ENCODE data around the gene GUCY2C. TPM values are rescaled to one million over a fixed set of nuclear protein-coding genes. Genes with fewer than 3 reads are reported as not detected.

Gene GUCY2C
- total RNA-seq, 4 donors from 2014 or later, result not detected

DNA sequence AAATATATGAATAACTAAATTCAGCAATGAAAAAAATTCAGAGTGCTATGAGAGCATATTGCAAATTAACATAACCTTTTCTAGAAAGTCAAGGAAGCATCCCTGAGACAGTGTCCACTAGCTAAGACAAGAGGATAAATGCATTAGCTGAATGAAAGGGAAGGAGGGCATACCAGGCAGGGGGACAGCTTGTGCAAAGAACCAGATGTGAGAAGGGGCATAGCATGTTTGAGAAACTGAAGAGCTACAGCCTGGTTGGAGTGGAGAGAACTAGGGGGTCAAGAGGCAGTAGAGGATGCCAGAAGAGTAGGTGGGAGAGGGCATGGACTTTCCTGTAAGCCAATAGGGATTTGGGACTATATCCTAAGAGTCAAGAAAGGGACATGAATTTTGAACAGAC, 2.2 kb upstream of the GUCY2C start:
- no peak for ATAC-seq (ENCODE audit: low FRiP score)
- no peak for DNase-seq (ENCODE audit: low spot score)
- TF ChIP-seq, protein P1, sequence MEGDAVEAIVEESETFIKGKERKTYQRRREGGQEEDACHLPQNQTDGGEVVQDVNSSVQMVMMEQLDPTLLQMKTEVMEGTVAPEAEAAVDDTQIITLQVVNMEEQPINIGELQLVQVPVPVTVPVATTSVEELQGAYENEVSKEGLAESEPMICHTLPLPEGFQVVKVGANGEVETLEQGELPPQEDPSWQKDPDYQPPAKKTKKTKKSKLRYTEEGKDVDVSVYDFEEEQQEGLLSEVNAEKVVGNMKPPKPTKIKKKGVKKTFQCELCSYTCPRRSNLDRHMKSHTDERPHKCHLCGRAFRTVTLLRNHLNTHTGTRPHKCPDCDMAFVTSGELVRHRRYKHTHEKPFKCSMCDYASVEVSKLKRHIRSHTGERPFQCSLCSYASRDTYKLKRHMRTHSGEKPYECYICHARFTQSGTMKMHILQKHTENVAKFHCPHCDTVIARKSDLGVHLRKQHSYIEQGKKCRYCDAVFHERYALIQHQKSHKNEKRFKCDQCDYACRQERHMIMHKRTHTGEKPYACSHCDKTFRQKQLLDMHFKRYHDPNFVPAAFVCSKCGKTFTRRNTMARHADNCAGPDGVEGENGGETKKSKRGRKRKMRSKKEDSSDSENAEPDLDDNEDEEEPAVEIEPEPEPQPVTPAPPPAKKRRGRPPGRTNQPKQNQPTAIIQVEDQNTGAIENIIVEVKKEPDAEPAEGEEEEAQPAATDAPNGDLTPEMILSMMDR (IDR thresholded peaks at IDR 0.05), result no peak

DNA sequence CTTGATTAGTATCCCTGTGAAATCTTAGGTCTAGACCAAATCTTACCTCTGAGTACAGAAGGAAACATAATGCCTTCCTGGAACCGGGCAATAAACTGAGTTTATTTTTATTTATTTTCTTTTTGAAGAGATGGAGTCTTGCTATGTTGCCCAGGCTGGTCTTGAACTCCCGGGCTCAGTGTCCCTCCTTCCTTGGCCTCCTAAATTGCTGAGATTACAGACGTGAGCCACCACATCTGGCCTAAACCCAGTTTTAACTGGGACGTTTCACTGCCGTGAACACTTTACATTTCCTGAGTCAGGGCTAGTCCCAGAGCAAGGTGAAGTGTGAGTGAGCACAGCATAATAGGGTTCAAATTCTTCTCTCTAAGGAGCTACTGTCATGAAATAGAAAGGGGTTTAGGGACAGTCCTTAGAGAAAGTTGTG, 671 bp downstream of the GUCY2C start:
- no peak for ATAC-seq (ENCODE audit: low FRiP score)
- DNase-seq (ENCODE audit: low spot score), result no peak
- TF ChIP-seq, protein P1 (IDR thresholded peaks at IDR 0.05), result no peak

DNA sequence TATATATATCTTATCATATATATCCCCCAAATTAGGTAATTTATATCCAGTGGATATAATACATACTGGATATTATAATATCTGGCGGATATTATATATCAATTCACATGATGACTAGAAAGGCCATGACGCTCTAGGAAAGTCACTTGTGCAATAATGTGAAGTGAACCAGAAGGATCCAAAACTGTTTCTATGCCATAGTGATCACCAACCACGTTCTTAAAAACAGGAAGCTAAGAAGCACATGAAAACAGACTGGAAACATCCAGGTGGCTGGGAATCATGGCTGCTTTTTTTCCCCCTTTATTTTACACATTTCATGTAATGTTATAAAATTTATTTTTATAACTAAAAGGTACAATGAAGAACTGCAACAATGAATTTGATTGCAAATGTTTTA, 1.4 kb downstream of the GUCY2C start:
- no peak for DNase-seq (ENCODE audit: low spot score)
- no peak for ATAC-seq (ENCODE audit: low FRiP score)
- TF ChIP-seq, protein P1 (IDR thresholded peaks at IDR 0.05), result no peak

DNA sequence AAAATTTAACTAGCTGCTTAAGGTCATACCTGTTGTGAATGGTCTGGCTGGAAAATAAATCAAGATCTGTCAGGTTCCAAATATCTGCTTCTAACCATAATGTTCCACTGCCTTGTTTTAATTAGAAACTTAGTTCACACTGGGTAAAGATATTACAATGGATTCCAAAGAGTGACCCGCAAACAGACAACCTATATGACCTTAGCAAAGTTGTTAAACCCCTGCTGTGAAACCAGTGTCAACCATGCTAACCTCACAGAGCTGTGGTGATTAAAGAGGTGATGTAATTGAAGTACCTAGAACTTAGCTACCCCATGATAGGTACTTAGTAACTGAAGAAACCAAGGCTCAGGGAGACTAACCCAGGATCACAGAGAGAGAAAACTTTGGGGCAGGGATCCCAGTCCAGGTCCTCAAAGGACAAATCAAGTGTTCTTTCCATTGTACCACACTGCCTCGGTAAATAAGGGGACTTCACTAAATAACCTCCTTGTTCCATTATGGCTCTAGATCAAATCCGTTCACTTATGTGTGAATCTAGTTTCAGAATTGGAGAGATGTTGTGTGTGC, 2.2 kb downstream of the GUCY2C start:
- ATAC-seq (ENCODE audit: low FRiP score), result no peak
- DNase-seq (ENCODE audit: low spot score), result no peak
- TF ChIP-seq, protein P1 (IDR thresholded peaks at IDR 0.05), result no peak

DNA sequence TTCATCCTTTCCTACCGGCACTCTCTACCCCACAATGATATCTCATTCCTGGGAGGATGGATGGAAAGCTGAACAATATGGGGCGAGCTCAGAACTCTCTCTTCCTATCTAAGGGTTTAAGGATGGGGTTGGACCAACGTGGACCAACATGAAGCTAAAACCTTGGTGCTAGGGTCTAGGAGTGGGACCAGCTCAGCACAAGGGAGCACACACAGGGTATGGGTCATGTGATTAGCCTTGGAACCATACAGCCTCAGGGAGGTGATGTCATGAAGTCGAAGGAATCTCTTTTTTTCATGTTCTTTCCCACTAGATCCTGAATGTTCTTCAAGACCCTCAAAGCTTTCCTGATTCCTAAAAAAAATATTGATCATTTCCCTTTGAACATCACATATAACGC, 3.3 kb downstream of the GUCY2C start:
- TF ChIP-seq, protein P1 (IDR thresholded peaks at IDR 0.05), result no peak
- no peak for DNase-seq (ENCODE audit: low spot score)
- no peak for ATAC-seq (ENCODE audit: low FRiP score)

DNA sequence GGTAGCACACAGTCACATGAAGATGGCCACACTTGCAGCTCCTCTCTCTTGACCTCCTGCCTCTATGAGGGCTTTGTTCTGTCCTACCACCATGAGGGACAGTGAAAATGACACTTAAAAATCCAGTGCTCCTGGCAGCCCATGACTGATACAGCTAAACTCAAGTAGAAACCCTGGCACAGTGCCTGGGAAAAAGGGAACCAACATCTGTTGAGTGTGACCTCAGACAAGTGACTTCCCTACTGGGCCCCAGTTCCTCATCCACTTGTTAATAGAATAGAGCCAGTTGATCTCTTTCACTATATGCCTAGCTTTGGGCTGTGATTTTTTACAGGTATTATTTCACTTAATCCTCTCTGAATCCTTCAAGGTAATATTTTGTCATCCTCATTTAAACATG, 4.8 kb downstream of the GUCY2C start:
- TF ChIP-seq, protein P1 (IDR thresholded peaks at IDR 0.05), result no peak
- ATAC-seq (ENCODE audit: low FRiP score) (no peak), DNase-seq (ENCODE audit: low spot score) (peak; percentile 28)

DNA sequence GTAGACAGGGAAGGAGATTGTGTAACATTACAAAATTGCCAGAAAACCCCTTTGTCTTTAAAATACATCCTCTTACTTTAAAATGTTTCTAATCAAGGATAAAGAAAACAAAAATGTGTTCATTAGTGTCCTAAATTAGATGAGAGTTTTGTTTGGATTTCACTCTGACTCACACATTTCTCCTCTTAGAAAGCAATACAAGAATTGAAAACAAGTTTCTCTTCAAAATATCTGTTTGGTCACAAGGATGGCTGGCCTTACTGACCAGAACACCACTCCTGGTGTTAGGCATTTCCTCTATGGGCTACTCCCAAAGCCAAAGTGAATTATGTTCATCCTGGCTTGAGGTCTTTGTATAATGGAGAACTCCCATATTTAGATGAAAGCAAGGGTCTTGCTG, 6.4 kb downstream of the GUCY2C start:
- no peak for ATAC-seq (ENCODE audit: low FRiP score)
- DNase-seq (ENCODE audit: low spot score), result no peak
- TF ChIP-seq, protein P1 (IDR thresholded peaks at IDR 0.05), result no peak
